HepG2 (cell line): ENCODE data around the gene TAF12. TPM values are rescaled to one million over a fixed set of nuclear protein-coding genes. Genes with fewer than 3 reads are reported as not detected.

Experiments
- ATAD3A ChIP-seq: sonication (generic); formaldehyde crosslinking; IDR thresholded peaks from 2 replicates; pipeline ENCODE4 v1.4.0; 2020; ENCODE audit warnings: missing genetic modification reagents
- CENPT ChIP-seq: sonication (generic); formaldehyde crosslinking; IDR thresholded peaks from 2 replicates; pipeline ENCODE4 v1.8.0; 2022; ENCODE audit warnings: low read depth, mild to moderate bottlenecking, moderate library complexity, missing genetic modification reagents
- DPF2 ChIP-seq: sonication (generic); formaldehyde crosslinking; IDR thresholded peaks from 2 replicates; pipeline ENCODE4 v1.4.0; 2020; ENCODE audit warnings: mild to moderate bottlenecking, low read depth, missing genetic modification reagents, borderline replicate concordance
- E2F1 ChIP-seq: sonication (generic); formaldehyde crosslinking; IDR thresholded peaks from 2 replicates; pipeline ENCODE4 v1.5.0; 2020; ENCODE audit warnings: missing genetic modification reagents
- ETV5 ChIP-seq: IDR thresholded peaks from 2 replicates; pipeline ENCODE4 v1.6.1; 2018; ENCODE audit warnings: missing biosample characterization, missing genetic modification reagents, inconsistent platforms, borderline replicate concordance
- EZH2 ChIP-seq: conservative IDR thresholded peaks from 2 replicates; pipeline ENCODE4 v1.6.1; 2012; ENCODE audit warnings: mild to moderate bottlenecking, low read depth, low read length, moderate library complexity
- FOXA3 ChIP-seq: IDR thresholded peaks from 2 replicates; pipeline ENCODE4 v1.6.1; 2016; ENCODE audit warnings: missing genetic modification reagents, missing compliant biosample characterization
- HNRNPK ChIP-seq: fragments of 200-400 bp; formaldehyde crosslinking; IDR thresholded peaks from 2 replicates; pipeline ENCODE4 v1.6.1; 2018; ENCODE audit warnings: low read length, low read depth, moderate library complexity, mild to moderate bottlenecking; ENCODE audit not compliant: poor library complexity, severe bottlenecking
- KDM1A ChIP-seq: IDR thresholded peaks from 2 replicates; pipeline ENCODE4 v1.6.1; 2016; ENCODE audit warnings: missing compliant biosample characterization
- KLF11 ChIP-seq: IDR thresholded peaks from 2 replicates; pipeline ENCODE4 v1.6.1; 2016; ENCODE audit warnings: missing compliant biosample characterization
- KLF12 ChIP-seq: sonication (generic); formaldehyde crosslinking; IDR thresholded peaks from 2 replicates; pipeline ENCODE4 v1.4.0; 2020; ENCODE audit warnings: missing genetic modification reagents, borderline replicate concordance
- REPIN1 ChIP-seq: sonication (generic); formaldehyde crosslinking; IDR thresholded peaks from 2 replicates; pipeline ENCODE4 v1.8.0; 2022; ENCODE audit warnings: missing genetic modification reagents, low read depth, mild to moderate bottlenecking, borderline replicate concordance
- RXRA ChIP-seq: sonication (generic); formaldehyde crosslinking; IDR thresholded peaks from 2 replicates; pipeline ENCODE4 v1.5.1; 2020; ENCODE audit warnings: missing genetic modification reagents
- SMAD3 ChIP-seq: sonication (generic); formaldehyde crosslinking; IDR thresholded peaks from 2 replicates; pipeline ENCODE4 v1.4.0; 2020; ENCODE audit warnings: missing genetic modification reagents
- SNRNP70 ChIP-seq: fragments of 200-400 bp; formaldehyde crosslinking; IDR thresholded peaks from 2 replicates; pipeline ENCODE4 v1.6.1; 2017; ENCODE audit warnings: mild to moderate bottlenecking, low read depth, low read length, moderate library complexity
- TIGD3 ChIP-seq: sonication (generic); formaldehyde crosslinking; IDR thresholded peaks from 2 replicates; pipeline ENCODE4 v1.5.1; 2020; ENCODE audit warnings: mild to moderate bottlenecking, missing genetic modification reagents, borderline replicate concordance
- ZNF124 ChIP-seq: sonication (generic); formaldehyde crosslinking; IDR thresholded peaks from 2 replicates; pipeline ENCODE4 v1.4.0; 2020; ENCODE audit warnings: missing genetic modification reagents
- ZNF563 ChIP-seq: sonication (generic); formaldehyde crosslinking; IDR thresholded peaks from 2 replicates; pipeline ENCODE4 v1.8.0; 2022; ENCODE audit warnings: mild to moderate bottlenecking, moderate library complexity, missing genetic modification reagents
- ZNF747 ChIP-seq: sonication (generic); formaldehyde crosslinking; IDR thresholded peaks from 2 replicates; pipeline ENCODE4 v1.8.1; 2023; ENCODE audit warnings: missing genetic modification reagents, mild to moderate bottlenecking, borderline replicate concordance
- ZNF770 ChIP-seq: sonication (generic); formaldehyde crosslinking; IDR thresholded peaks from 2 replicates; pipeline ENCODE4 v1.5.0; 2020; ENCODE audit warnings: mild to moderate bottlenecking, missing genetic modification reagents
- ZNF781 ChIP-seq: sonication (generic); formaldehyde crosslinking; IDR thresholded peaks from 2 replicates; pipeline ENCODE4 v1.5.1; 2020; ENCODE audit warnings: borderline replicate concordance, mild to moderate bottlenecking, missing genetic modification reagents; ENCODE audit errors: not compliant biosample characterization
- polyA plus RNA-seq, 8 experiments: library from polyadenylated mRNA; depleted of rRNA in 3 of 8; stranded (reverse) in 7 of 8; unstranded in 1 of 8; fragments of >200 nt; fragmentation: Illumina TruSeq in 4 of 8; extraction: Trizol in 4 of 8; gene quantifications; 2 replicates each; pipeline versions ENCODE4 v1.2.1 to v1.2.3, GENCODE V29; 2011 to 2016; ENCODE audit warnings: low read depth in 4 of 8, missing spikeins in 1 of 8, mixed read lengths in 1 of 8; ENCODE audit not compliant: insufficient read depth in 1 of 8
- total RNA-seq, 5 experiments: library from RNA; depleted of rRNA; stranded (reverse); fragments of >200 nt; fragmentation: Illumina TruSeq; extraction: Trizol; gene quantifications; 2 replicates each; pipeline ENCODE4 v1.2.3, GENCODE V29; 2016; ENCODE audit warnings: low read depth in 1 of 5
- TF ChIP-seq, protein P1 (sequence below): sonication (generic); formaldehyde crosslinking; IDR thresholded peaks from 2 replicates; pipeline ENCODE4 v1.4.0; 2020; ENCODE audit warnings: missing genetic modification reagents

Gene TAF12
- total and polyA plus RNA-seq, 2 of the 13 experiments (the other 11 are each of a cell fraction or from before 2014, with no cell fraction given) = 16.3 to 17.1 TPM

- TF ChIP-seq HNRNPK (no peak), DPF2 (CRISPR knock-in tag) (no peak), ZNF781 (no peak), SMAD3 (no peak), ZNF124 (CRISPR knock-in tag) (no peak), KDM1A (CRISPR knock-in tag) (peak; percentile 60; the same call in 1 of the 2 replicates), KLF11 (no peak), ETV5 (CRISPR knock-in tag) (0 out of 2 replicates have a peak, but pooled peaks have one; percentile 10), ZNF770 (CRISPR knock-in tag) (no peak), RXRA (no peak), ZNF563 (CRISPR knock-in tag) (no peak), ZNF747 (CRISPR knock-in tag) (no peak), KLF12 (no peak), FOXA3 (CRISPR knock-in tag) (no peak; the same call in 1 of the 2 replicates), REPIN1 (CRISPR knock-in tag) (no peak), E2F1 (CRISPR knock-in tag) (no peak), CENPT (CRISPR knock-in tag) (no peak), TIGD3 (CRISPR knock-in tag) (no peak), ATAD3A (no peak), SNRNP70 (no peak), EZH2 (no peak)
- TF ChIP-seq, protein P1, sequence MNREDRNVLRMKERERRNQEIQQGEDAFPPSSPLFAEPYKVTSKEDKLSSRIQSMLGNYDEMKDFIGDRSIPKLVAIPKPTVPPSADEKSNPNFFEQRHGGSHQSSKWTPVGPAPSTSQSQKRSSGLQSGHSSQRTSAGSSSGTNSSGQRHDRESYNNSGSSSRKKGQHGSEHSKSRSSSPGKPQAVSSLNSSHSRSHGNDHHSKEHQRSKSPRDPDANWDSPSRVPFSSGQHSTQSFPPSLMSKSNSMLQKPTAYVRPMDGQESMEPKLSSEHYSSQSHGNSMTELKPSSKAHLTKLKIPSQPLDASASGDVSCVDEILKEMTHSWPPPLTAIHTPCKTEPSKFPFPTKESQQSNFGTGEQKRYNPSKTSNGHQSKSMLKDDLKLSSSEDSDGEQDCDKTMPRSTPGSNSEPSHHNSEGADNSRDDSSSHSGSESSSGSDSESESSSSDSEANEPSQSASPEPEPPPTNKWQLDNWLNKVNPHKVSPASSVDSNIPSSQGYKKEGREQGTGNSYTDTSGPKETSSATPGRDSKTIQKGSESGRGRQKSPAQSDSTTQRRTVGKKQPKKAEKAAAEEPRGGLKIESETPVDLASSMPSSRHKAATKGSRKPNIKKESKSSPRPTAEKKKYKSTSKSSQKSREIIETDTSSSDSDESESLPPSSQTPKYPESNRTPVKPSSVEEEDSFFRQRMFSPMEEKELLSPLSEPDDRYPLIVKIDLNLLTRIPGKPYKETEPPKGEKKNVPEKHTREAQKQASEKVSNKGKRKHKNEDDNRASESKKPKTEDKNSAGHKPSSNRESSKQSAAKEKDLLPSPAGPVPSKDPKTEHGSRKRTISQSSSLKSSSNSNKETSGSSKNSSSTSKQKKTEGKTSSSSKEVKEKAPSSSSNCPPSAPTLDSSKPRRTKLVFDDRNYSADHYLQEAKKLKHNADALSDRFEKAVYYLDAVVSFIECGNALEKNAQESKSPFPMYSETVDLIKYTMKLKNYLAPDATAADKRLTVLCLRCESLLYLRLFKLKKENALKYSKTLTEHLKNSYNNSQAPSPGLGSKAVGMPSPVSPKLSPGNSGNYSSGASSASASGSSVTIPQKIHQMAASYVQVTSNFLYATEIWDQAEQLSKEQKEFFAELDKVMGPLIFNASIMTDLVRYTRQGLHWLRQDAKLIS (CRISPR knock-in tag) = no peak
Observed at GRCh38 chr1:28646040-28646439, 3.2 kb upstream of the TAF12 start (continued).
